Activated CD8-positive, alpha-beta memory T cell treated with anti-CD3 and anti-CD28 coated beads for 36 hours (primary cell): ENCODE data around the gene TXNDC5. TPM values are rescaled to one million over a fixed set of nuclear protein-coding genes. Genes with fewer than 3 reads are reported as not detected.

Experiments used
- CTCF ChIA-PET: fragments of 350-600 bp; sonication (Branson Sonifier 250); formaldehyde crosslinking; loops from one replicate; lab custom pipeline; 2021; ENCODE audit warnings: antibody characterized with exemption; lab: Charles Lee
- POLR2A ChIA-PET: fragments of 350-600 bp; sonication (Branson Sonifier 250); formaldehyde crosslinking; loops from one replicate; lab custom pipeline; 2021; ENCODE audit warnings: antibody characterized with exemption; lab: Charles Lee
- total RNA-seq, 2 experiments: library from RNA; stranded (reverse); gene quantifications; one replicate each; pipeline ENCODE4 v1.2.3, GENCODE V29; 2021

The TXNDC5 gene
- total RNA-seq, 2 experiments from 2014 or later: 85.5 to 89.4 TPM

GRCh38 chr6:7879980-7880717, 30.4 kb downstream of the TXNDC5 start:
- ChIA-PET CTCF (no interaction called here), POLR2A (interaction anchor here (0.6 kb wide), 1 partner anchor 28 kb away, joined by 6 read pairs; no protein-coding TSS in a partner anchor)

- CTCF ChIA-PET: no interaction called here
- POLR2A ChIA-PET: no interaction called here
These were observed 31.0 kb downstream of the TXNDC5 start for GRCh38 chr6:7879579-7879978.

- CTCF ChIA-PET: no interaction called here
- POLR2A ChIA-PET: no interaction called here
These were observed 31.5 kb downstream of the TXNDC5 start for GRCh38 chr6:7879043-7879442.

- ChIA-PET CTCF (no interaction called here), POLR2A (no interaction called here)
These were observed 32.1 kb downstream of the TXNDC5 start for GRCh38 chr6:7878401-7878964.

- ChIA-PET POLR2A (no interaction called here), CTCF (no interaction called here)
These were observed 41.7 kb downstream of the TXNDC5 start for GRCh38 chr6:7868926-7869325.

- CTCF ChIA-PET: no interaction called here
- POLR2A ChIA-PET: no interaction called here
These were observed 44.1 kb downstream of the TXNDC5 start for GRCh38 chr6:7866526-7866925.

GRCh38 chr6:7865781-7866180, 44.8 kb downstream of the TXNDC5 start:
- ChIA-PET POLR2A (no interaction called here), CTCF (no interaction called here)

GRCh38 chr6:7859591-7859990, 51.0 kb downstream of the TXNDC5 start:
- CTCF ChIA-PET: no interaction called here
- POLR2A ChIA-PET: no interaction called here

GRCh38 chr6:7851780-7852179, 58.8 kb downstream of the TXNDC5 start:
- ChIA-PET POLR2A (no interaction called here), CTCF (no interaction called here)

- ChIA-PET CTCF (no interaction called here), POLR2A (no interaction called here)
These were observed 62.4 kb downstream of the TXNDC5 start for GRCh38 chr6:7848229-7848628.

- POLR2A ChIA-PET: no interaction called here
- CTCF ChIA-PET: no interaction called here
These were observed 63.4 kb downstream of the TXNDC5 start for GRCh38 chr6:7846966-7847818.

GRCh38 chr6:7841781-7842468, 68.7 kb downstream of the TXNDC5 start:
- CTCF ChIA-PET: no interaction called here
- POLR2A ChIA-PET: no interaction called here

GRCh38 chr6:7836371-7837026, 74.1 kb downstream of the TXNDC5 start:
- CTCF ChIA-PET: no interaction called here
- POLR2A ChIA-PET: no interaction called here

GRCh38 chr6:7833751-7834070, 76.9 kb downstream of the TXNDC5 start:
- CTCF ChIA-PET: no interaction called here
- POLR2A ChIA-PET: no interaction called here

- POLR2A ChIA-PET: no interaction called here
- CTCF ChIA-PET: no interaction called here
These were observed 77.5 kb downstream of the TXNDC5 start for GRCh38 chr6:7832904-7833750.
